OCI-LY3 (cell line): ENCODE data around the gene BEND2.

Source experiments
- H2AFZ ChIP-seq: fragments of 200-600, 300-600 bp; shearing (Covaris generic); 2 replicates; pipeline ENCODE4 v1.6.0; 2014; ENCODE audit warnings: antibody characterized with exemption, low read depth, low read length
- H3K27ac ChIP-seq: fragments of 200-600, 300-600 bp; sonication (generic); 2 replicates; pipeline ENCODE4 v1.5.1; 2014; ENCODE audit warnings: mild to moderate bottlenecking, low read length, moderate library complexity, mixed read lengths
- H3K27me3 ChIP-seq: fragments of 200-600, 300-600 bp; sonication (generic); 2 replicates; pipeline ENCODE4 v1.6.1; 2014; ENCODE audit warnings: low read depth, low read length, mixed read lengths
- H3K36me3 ChIP-seq: fragments of 200-600, 300-600 bp; sonication (generic); replicated peaks from 2 replicates; pipeline ENCODE3; 2014; ENCODE audit warnings: low read depth, low read length, mixed read lengths
- H3K4me1 ChIP-seq: fragments of 300-600, 200-600 bp; sonication (generic); 2 replicates; pipeline ENCODE4 v1.6.1; 2014; ENCODE audit warnings: low read length, mixed read lengths
- H3K4me2 ChIP-seq: fragments of 200-600, 300-600 bp; sonication (generic); 2 replicates; pipeline ENCODE4 v1.6.1; 2014; ENCODE audit warnings: low read length, mixed read lengths
- H3K4me3 ChIP-seq: fragments of 300-600, 200-600 bp; sonication (generic); 2 replicates; pipeline ENCODE4 v1.5.1; 2014; ENCODE audit warnings: antibody characterized with exemption, mild to moderate bottlenecking, low read length, moderate library complexity
- H3K79me2 ChIP-seq: fragments of 300-600, 200-600 bp; shearing (Covaris generic); 2 replicates; pipeline ENCODE4 v1.6.1; 2014; ENCODE audit warnings: mild to moderate bottlenecking, low read length, mixed read lengths
- H3K9ac ChIP-seq: fragments of 300-600, 200-600 bp; shearing (Covaris generic); 2 replicates; pipeline ENCODE4 v1.6.0; 2014; ENCODE audit warnings: mild to moderate bottlenecking, low read length, moderate library complexity
- H3K9me3 ChIP-seq: fragments of 200-600, 300-600 bp; shearing (Covaris generic); 2 replicates; pipeline ENCODE4 v1.6.1; 2014; ENCODE audit warnings: low read length, mixed read lengths; ENCODE audit not compliant: insufficient read depth
- H4K20me1 ChIP-seq: fragments of 200-600, 300-600 bp; sonication (generic); 2 replicates; pipeline ENCODE4 v1.6.1; 2016; ENCODE audit warnings: low read length, mixed read lengths; ENCODE audit not compliant: insufficient read depth
- CTCF ChIP-seq: fragments of 200-600, 300-600 bp; sonication (generic); IDR thresholded peaks from 2 replicates; pipeline ENCODE4 v1.5.1; 2014; ENCODE audit warnings: antibody characterized with exemption, low read length, low read depth
- EZH2phosphoT487 ChIP-seq: fragments of 200-600 bp; shearing (Covaris generic); IDR thresholded peaks from 2 replicates; pipeline ENCODE4 v1.6.1; 2018; ENCODE audit warnings: antibody characterized with exemption, mixed run types, low read depth

The BEND2 gene

GRCh38 chrX:18166068-18166467 lies 54.6 kb downstream of the BEND2 start:
- Histone ChIP-seq H4K20me1 (no peaks in the 10 kb centered on the region), H3K36me3 (no peaks in the 10 kb centered on the region), H3K27me3 (no peaks in the 10 kb centered on the region), H3K4me3 (no peak overlapping the region), H3K9ac (no peak overlapping the region), H3K9me3 (no peaks in the 10 kb centered on the region), H3K4me2 (no peak overlapping the region), H3K79me2 (no peaks in the 10 kb centered on the region), H3K4me1 (no peaks in the 10 kb centered on the region), H3K27ac (no peak overlapping the region), H2AFZ (no peak overlapping the region)
- TF ChIP-seq EZH2phosphoT487 (no peak), CTCF (no peak)

- TF ChIP-seq EZH2phosphoT487 (no peak), CTCF (no peak)
- H3K4me2 ChIP-seq: peak overlapping the region; percentile 69
- no peaks in the 10 kb centered on the region for H4K20me1 ChIP-seq
- no peak overlapping the region for H3K27ac ChIP-seq
- no peaks in the 10 kb centered on the region for H3K27me3 ChIP-seq
- no peaks in the 10 kb centered on the region for H3K79me2 ChIP-seq
- H3K4me3 ChIP-seq: peak overlapping the region; percentile 53
- no peaks in the 10 kb centered on the region for H3K9me3 ChIP-seq
- no peaks in the 10 kb centered on the region for H3K36me3 ChIP-seq
- peak overlapping the region; percentile 74 for H2AFZ ChIP-seq
- peaks cover 14% of the 10 kb centered on the region for H3K4me1 ChIP-seq
- peak overlapping the region; percentile 16; the same call in 1 of the 2 replicates for H3K9ac ChIP-seq
Measured at GRCh38 chrX:18160369-18160768, 60.3 kb downstream of the BEND2 start.

GRCh38 chrX:18158963-18159362 lies 61.7 kb downstream of the BEND2 start:
- H3K4me3 ChIP-seq: no peak overlapping the region
- H3K4me1 ChIP-seq: peaks cover 14% of the 10 kb centered on the region
- H3K9me3 ChIP-seq: no peaks in the 10 kb centered on the region
- H3K27ac ChIP-seq: no peak overlapping the region
- no peak for TF ChIP-seq EZH2phosphoT487
- TF ChIP-seq CTCF: no peak
- H2AFZ ChIP-seq: no peak overlapping the region
- H3K4me2 ChIP-seq: no peak overlapping the region
- H3K36me3 ChIP-seq: no peaks in the 10 kb centered on the region
- H4K20me1 ChIP-seq: no peaks in the 10 kb centered on the region
- no peaks in the 10 kb centered on the region for H3K27me3 ChIP-seq
- no peak overlapping the region for H3K9ac ChIP-seq
- no peaks in the 10 kb centered on the region for H3K79me2 ChIP-seq

GRCh38 chrX:18151649-18152048 lies 69.0 kb downstream of the BEND2 start:
- no peak overlapping the region for H3K27ac ChIP-seq

More at GRCh38 chrX:18151649-18152048, 69.0 kb downstream of the BEND2 start:
- Histone ChIP-seq H4K20me1 (no peaks in the 10 kb centered on the region), H2AFZ (no peak overlapping the region), H3K36me3 (no peaks in the 10 kb centered on the region), H3K4me3 (no peak overlapping the region), H3K9ac (no peak overlapping the region), H3K4me2 (no peak overlapping the region), H3K27me3 (no peaks in the 10 kb centered on the region), H3K4me1 (peaks cover 12% of the 10 kb centered on the region), H3K79me2 (no peaks in the 10 kb centered on the region), H3K9me3 (no peaks in the 10 kb centered on the region)
- no peak for TF ChIP-seq EZH2phosphoT487
- TF ChIP-seq CTCF: no peak
